KMS-11 (cell line): ENCODE data around the gene SEMG2.

Experiments used
- H2AFZ ChIP-seq: fragments of 200-600 bp; sonication (generic); 2 replicates; pipeline ENCODE4 v1.6.1; 2016; ENCODE audit warnings: antibody characterized with exemption, mixed run types, low read depth
- H3K27ac ChIP-seq: fragments of 200-600 bp; sonication (generic); 2 replicates; pipeline ENCODE4 v1.6.1; 2016; ENCODE audit warnings: mild to moderate bottlenecking, mixed run types
- H3K27me3 ChIP-seq: fragments of 200-600 bp; sonication (generic); 2 replicates; pipeline ENCODE4 v1.6.1; 2017; ENCODE audit warnings: mild to moderate bottlenecking, low read depth, mixed run types, moderate library complexity; ENCODE audit not compliant: insufficient read depth
- H3K36me3 ChIP-seq: fragments of 200-600 bp; sonication (generic); 2 replicates; pipeline ENCODE4 v1.6.1; 2017; ENCODE audit warnings: mild to moderate bottlenecking, mixed run types; ENCODE audit not compliant: insufficient read depth
- H3K4me1 ChIP-seq: fragments of 200-600 bp; sonication (generic); 2 replicates; pipeline ENCODE4 v1.6.1; 2016; ENCODE audit warnings: mild to moderate bottlenecking, low read depth, mixed run types; ENCODE audit not compliant: poor library complexity, severe bottlenecking
- H3K4me2 ChIP-seq: fragments of 200-600 bp; sonication (generic); 2 replicates; pipeline ENCODE4 v1.7.0; 2016; ENCODE audit warnings: mild to moderate bottlenecking, mixed run types
- H3K4me3 ChIP-seq: fragments of 200-600 bp; sonication (generic); IDR thresholded peaks from 2 replicates; pipeline ENCODE4 v1.6.1; 2017; ENCODE audit warnings: low read depth, low read length, mixed read lengths; ENCODE audit not compliant: insufficient read depth
- H3K79me2 ChIP-seq: fragments of 200-600 bp; sonication (generic); 2 replicates; pipeline ENCODE4 v1.6.1; 2016; ENCODE audit warnings: low read depth, mixed run types; ENCODE audit not compliant: insufficient read depth
- H3K9ac ChIP-seq: fragments of 200-600 bp; sonication (generic); 2 replicates; pipeline ENCODE4 v1.6.1; 2016; ENCODE audit warnings: mild to moderate bottlenecking, mixed run types
- H4K20me1 ChIP-seq: fragments of 200-600 bp; sonication (generic); 2 replicates; pipeline ENCODE4 v1.6.1; 2016; ENCODE audit warnings: mild to moderate bottlenecking, mixed run types; ENCODE audit not compliant: insufficient read depth
- TF ChIP-seq, protein P1 (sequence below): fragments of 200-600 bp; sonication (generic); conservative IDR thresholded peaks from 2 replicates; pipeline ENCODE4 v1.6.1; 2017; ENCODE audit warnings: low read depth, mild to moderate bottlenecking, antibody characterized with exemption, low read length, moderate library complexity, mixed read lengths

Gene SEMG2

DNA sequence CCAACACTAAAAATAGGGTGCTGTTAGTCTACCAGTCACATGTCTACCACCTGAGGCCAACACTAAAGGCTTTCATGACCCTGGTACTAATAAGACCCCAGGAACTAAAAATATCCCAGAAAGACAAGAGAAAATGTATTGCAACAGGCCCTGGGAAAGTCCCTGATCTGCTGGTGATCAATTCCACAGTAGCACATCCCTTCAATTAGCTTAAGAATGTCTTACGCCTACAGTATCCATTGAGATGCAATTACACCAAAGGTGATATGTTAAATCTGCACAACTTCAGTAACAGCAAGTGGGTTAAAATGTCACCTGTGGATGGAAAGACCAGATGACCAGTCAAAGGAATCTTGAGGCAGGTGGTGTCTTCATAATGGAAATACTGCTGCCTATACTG, 11.2 kb upstream of the SEMG2 start:
- Histone ChIP-seq H3K4me3 (no peak overlapping the region), H3K36me3 (no peaks in the 10 kb centered on the region), H3K4me1 (no peaks in the 10 kb centered on the region), H4K20me1 (no peaks in the 10 kb centered on the region), H3K27me3 (no peaks in the 10 kb centered on the region), H3K4me2 (no peak overlapping the region), H2AFZ (no peak overlapping the region), H3K79me2 (no peaks in the 10 kb centered on the region), H3K9ac (no peak overlapping the region), H3K27ac (no peak overlapping the region)
- TF ChIP-seq, protein P1, sequence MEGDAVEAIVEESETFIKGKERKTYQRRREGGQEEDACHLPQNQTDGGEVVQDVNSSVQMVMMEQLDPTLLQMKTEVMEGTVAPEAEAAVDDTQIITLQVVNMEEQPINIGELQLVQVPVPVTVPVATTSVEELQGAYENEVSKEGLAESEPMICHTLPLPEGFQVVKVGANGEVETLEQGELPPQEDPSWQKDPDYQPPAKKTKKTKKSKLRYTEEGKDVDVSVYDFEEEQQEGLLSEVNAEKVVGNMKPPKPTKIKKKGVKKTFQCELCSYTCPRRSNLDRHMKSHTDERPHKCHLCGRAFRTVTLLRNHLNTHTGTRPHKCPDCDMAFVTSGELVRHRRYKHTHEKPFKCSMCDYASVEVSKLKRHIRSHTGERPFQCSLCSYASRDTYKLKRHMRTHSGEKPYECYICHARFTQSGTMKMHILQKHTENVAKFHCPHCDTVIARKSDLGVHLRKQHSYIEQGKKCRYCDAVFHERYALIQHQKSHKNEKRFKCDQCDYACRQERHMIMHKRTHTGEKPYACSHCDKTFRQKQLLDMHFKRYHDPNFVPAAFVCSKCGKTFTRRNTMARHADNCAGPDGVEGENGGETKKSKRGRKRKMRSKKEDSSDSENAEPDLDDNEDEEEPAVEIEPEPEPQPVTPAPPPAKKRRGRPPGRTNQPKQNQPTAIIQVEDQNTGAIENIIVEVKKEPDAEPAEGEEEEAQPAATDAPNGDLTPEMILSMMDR: no peak

DNA sequence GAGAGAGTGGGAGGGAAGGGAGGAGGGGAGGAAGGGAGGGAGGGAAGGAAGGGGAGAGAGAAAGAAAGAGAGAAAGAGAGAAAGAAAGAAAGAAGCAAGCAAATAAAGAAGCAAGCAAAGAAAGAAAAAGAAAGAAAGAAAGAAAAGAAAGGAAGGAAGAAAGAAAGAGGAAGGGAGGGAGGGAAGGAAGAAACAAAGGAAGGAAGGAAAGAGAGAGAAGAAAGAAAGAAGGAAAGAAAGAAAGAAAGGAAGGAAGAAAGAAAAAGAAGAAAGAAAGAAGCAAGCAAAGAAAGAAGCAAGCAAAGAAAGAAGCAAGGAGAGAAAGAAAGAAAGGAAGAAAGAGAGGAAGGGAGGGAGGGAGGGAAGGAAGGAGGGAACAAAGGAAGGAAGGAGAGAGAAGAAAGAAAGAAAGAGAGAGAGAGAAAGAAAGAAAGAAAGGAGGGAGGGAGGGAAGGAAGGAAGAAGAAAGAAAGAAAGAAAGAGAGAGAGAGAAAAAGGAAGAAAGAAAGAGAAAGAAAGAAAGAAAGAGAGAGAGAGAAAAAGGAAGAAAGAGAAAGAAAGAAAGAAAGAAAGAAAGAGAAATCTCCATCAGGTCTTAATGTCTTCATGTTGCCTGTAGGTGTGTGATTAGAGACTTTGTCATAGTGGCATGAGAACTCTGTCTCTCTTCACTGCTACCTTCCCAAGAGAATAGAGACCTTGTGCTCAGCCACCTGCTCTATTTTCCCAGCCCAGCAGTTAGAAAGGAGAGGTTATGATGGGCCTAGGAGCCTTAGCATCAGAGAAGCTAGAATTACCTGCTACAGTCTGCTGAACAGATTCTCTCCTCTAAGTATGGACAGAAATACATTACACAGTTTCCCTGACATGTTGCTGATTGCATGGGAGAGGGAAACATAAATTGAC, 9.4 kb upstream of the SEMG2 start:
- Histone ChIP-seq H3K4me2 (no peak overlapping the region), H3K27me3 (no peaks in the 10 kb centered on the region), H3K27ac (no peak overlapping the region; the same call in 1 of the 2 replicates), H3K9ac (no peak overlapping the region), H2AFZ (no peak overlapping the region), H3K4me1 (no peaks in the 10 kb centered on the region), H3K4me3 (no peak overlapping the region), H4K20me1 (no peaks in the 10 kb centered on the region), H3K36me3 (no peaks in the 10 kb centered on the region), H3K79me2 (no peaks in the 10 kb centered on the region)
- TF ChIP-seq, protein P1: no peak

DNA sequence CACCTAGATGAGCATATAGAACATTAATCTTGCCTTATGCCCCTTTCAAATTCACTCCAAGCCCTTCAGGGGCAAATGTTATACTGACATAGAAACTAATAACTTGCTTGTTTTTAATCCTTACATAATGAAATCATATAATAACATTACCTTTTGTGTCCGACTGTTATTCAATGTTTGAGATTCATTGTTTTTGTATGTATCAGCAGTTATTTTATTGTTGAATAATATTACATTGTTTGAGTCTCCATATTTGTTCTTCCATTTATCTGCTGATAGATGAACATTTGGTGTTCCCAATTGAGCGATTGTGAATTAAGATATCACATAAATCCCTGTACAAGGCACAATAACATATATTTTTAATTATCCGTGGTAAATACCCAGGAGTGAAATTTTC, 8.3 kb upstream of the SEMG2 start:
- Histone ChIP-seq H3K9ac (no peak overlapping the region), H3K4me1 (no peaks in the 10 kb centered on the region), H3K4me3 (no peak overlapping the region), H4K20me1 (no peaks in the 10 kb centered on the region), H3K27ac (no peak overlapping the region), H3K36me3 (no peaks in the 10 kb centered on the region), H3K27me3 (no peaks in the 10 kb centered on the region), H2AFZ (no peak overlapping the region), H3K4me2 (no peak overlapping the region), H3K79me2 (no peaks in the 10 kb centered on the region)
- TF ChIP-seq, protein P1: no peak

DNA sequence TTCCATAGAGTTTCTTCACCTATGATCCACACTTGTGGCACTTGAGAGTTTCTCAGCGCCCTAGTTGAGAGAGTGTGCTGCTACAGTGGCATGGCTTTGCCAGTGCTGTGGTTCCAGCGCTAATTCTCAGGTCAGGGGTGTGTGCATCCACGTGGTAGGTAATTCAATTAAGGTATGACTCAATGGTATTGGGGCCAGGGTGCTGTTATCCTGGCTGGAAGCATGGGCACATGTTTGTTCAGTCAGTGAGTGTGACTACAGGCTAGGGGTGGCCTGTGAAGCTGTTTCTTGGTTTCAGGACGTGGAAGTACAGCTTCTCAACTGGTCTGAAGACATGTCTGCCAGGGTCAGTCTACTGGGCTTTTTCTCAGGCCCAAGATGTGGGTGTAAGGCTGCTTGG, 3.0 kb upstream of the SEMG2 start:
- TF ChIP-seq, protein P1: no peak
- Histone ChIP-seq H2AFZ (no peak overlapping the region), H3K9ac (no peak overlapping the region), H4K20me1 (no peaks in the 10 kb centered on the region), H3K4me1 (no peaks in the 10 kb centered on the region), H3K79me2 (no peaks in the 10 kb centered on the region), H3K4me3 (no peak overlapping the region), H3K36me3 (no peaks in the 10 kb centered on the region), H3K27ac (no peak overlapping the region), H3K4me2 (no peak overlapping the region), H3K27me3 (no peaks in the 10 kb centered on the region)
